ENCODE data around the gene ZMIZ1. TPM values are rescaled to one million over a fixed set of nuclear protein-coding genes. Genes with fewer than 3 reads are reported as not detected.

ZMIZ1 gene
- polyA plus RNA-seq, 2 of the 4 experiments (the other 2 are of a cell fraction), result 8.1 to 30.3 TPM

- TF ChIP-seq ESRRA (IDR thresholded peaks at IDR 0.05; ENCODE audit: borderline replicate concordance, low read length), result no peak
- no peak for TF ChIP-seq RARB (CRISPR knock-in tag; IDR thresholded peaks at IDR 0.05)
Measured at GRCh38 chr10:79065091-79065551, 3.6 kb upstream of the ZMIZ1 start (continued).

GRCh38 chr10:79065853-79066252 lies 2.9 kb upstream of the ZMIZ1 start:
- DNase-seq (ENCODE audit: low read depth in 1 of 2, low spot score in 1 of 2), result no peak
- Histone ChIP-seq H3K4me3 (no peak overlapping the region), H3K4me1 (peaks cover 11% of the 10 kb centered on the region), H3K4me2 (peak overlapping the region; percentile 98; the same call in 1 of the 3 replicates), H3K9me3 (no peaks in the 10 kb centered on the region), H3K27ac (peak overlapping the region in 1 of 2 experiments; percentile 98; a peak in 2 of 6 replicates)
- TF ChIP-seq ZNF302 (CRISPR knock-in tag; IDR thresholded peaks at IDR 0.05), result no peak
- TF ChIP-seq, protein P1, sequence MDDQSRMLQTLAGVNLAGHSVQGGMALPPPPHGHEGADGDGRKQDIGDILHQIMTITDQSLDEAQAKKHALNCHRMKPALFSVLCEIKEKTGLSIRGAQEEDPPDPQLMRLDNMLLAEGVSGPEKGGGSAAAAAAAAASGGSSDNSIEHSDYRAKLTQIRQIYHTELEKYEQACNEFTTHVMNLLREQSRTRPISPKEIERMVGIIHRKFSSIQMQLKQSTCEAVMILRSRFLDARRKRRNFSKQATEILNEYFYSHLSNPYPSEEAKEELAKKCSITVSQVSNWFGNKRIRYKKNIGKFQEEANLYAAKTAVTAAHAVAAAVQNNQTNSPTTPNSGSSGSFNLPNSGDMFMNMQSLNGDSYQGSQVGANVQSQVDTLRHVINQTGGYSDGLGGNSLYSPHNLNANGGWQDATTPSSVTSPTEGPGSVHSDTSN (IDR thresholded peaks at IDR 0.05), result no peak
- TF ChIP-seq FOSB (CRISPR knock-in tag; IDR thresholded peaks at IDR 0.05), result no peak
- no peak for TF ChIP-seq HMGXB4 (CRISPR knock-in tag; IDR thresholded peaks at IDR 0.05; ENCODE audit: borderline replicate concordance)
- TF ChIP-seq KDM5A (IDR thresholded peaks at IDR 0.05), result no peak
- no peak for TF ChIP-seq HOXB13 (CRISPR knock-in tag; IDR thresholded peaks at IDR 0.05; ENCODE audit: low read depth)
- TF ChIP-seq, protein P2, sequence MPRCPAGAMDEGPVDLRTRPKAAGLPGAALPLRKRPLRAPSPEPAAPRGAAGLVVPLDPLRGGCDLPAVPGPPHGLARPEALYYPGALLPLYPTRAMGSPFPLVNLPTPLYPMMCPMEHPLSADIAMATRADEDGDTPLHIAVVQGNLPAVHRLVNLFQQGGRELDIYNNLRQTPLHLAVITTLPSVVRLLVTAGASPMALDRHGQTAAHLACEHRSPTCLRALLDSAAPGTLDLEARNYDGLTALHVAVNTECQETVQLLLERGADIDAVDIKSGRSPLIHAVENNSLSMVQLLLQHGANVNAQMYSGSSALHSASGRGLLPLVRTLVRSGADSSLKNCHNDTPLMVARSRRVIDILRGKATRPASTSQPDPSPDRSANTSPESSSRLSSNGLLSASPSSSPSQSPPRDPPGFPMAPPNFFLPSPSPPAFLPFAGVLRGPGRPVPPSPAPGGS (IDR thresholded peaks at IDR 0.05), result no peak
- TF ChIP-seq PHF8 (IDR thresholded peaks at IDR 0.05; ENCODE audit: borderline replicate concordance, low read depth), result no peak
- ChIA-PET POLR2A (interaction anchor here (7.1 kb wide), 1 partner anchor 92 kb away, joined by 42 read pairs; no protein-coding TSS in a partner anchor), CTCF (interaction anchor here (0.7 to 34.5 kb wide), 20 partner anchors 10 to 1018 kb away, joined by 3 to 373 read pairs (median 4); no protein-coding TSS in a partner anchor)
- FAIRE-seq, result no peak
- WGBS (ENCODE audit: missing lambda C conversion rate), result 89% methylated on average over 2 of the region's 2 CpGs
- no peak for ATAC-seq

DNA sequence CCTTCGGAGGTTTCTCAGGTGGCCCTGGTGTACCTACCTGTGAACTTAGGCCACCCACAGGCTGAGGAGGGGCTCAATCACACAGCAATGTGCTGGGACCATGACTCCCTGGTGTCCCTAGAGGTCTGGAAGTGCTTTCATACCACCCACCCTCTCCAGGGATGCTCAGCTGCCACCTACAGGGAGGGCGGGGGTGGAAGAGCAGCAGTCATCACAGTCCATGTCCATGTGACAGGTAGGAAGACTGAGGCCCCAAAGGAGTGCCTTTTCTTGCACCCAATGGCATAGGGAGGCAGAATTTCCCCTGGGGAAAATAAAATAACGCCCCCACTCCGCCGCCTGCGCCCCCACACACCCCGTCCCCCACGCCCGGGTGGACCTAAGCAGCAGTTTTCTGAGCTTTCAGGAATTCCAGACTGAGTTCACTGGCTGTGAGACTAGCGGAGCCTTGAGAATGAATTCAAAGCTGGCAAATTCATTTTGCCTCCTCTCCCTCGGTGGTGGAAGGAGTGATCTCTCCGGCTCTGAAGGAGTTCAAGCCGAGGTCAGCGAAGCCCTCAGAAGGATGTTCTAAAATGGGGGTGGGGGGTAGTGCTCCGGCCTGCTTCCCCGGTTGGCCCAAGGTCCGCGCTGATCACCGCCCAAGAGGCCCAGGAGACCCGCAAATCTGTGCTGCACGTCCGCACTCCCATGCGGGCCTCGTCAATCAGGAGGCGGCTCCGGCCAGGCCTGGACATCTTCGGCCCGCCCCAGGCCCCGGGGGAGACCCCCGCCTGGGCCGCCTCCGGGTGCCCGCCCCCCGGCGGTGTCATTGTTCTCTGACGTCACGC lies 2.1 kb upstream of the ZMIZ1 start:
- peaks cover 15% of the 10 kb centered on the region for H3K4me1 ChIP-seq
- no peak for FAIRE-seq
- H3K4me2 ChIP-seq, result peak overlapping the region; percentile 98
- POLR2A ChIA-PET, result interaction anchor here (0.5 to 7.1 kb wide), 6 partner anchors 12 to 1020 kb away, joined by 3 to 42 read pairs (median 4); no protein-coding TSS in a partner anchor
- 7% methylated on average over 17 of the region's 37 CpGs for WGBS (ENCODE audit: missing lambda C conversion rate)
- H3K27ac ChIP-seq, result peak overlapping the region; percentile 91 to 98
- DNase-seq (ENCODE audit: low read depth in 1 of 2, low spot score in 1 of 2), result peak; percentile 76 to 92
- no peaks in the 10 kb centered on the region for H3K9me3 ChIP-seq
- CTCF ChIA-PET, result interaction anchor here (0.5 to 34.5 kb wide), 27 partner anchors 9 to 1019 kb away, joined by 3 to 373 read pairs (median 3); no protein-coding TSS in a partner anchor
- ATAC-seq, result peak; percentile 23 to 60; a peak in 5 of 6 replicates
- peak overlapping the region; percentile 96 for H3K4me3 ChIP-seq
- no peak for TF ChIP-seq GATA3 (IDR thresholded peaks at IDR 0.05; ENCODE audit: borderline replicate concordance)
- no peak for TF ChIP-seq EHMT2 (IDR thresholded peaks at IDR 0.05; ENCODE audit: low read depth)
- TF ChIP-seq FOSB (CRISPR knock-in tag; IDR thresholded peaks at IDR 0.05), result no peak
- TF ChIP-seq JUN (IDR thresholded peaks at IDR 0.05), result peak in 1 of 2 experiments; percentile 5; a peak in 1 of 5 replicates
- TF ChIP-seq HDAC2 (IDR thresholded peaks at IDR 0.05), result peak; percentile 69; the same call in 1 of the 2 replicates
- TF ChIP-seq FOXS1 (CRISPR knock-in tag; IDR thresholded peaks at IDR 0.05), result no peak
- TF ChIP-seq ZSCAN20 (CRISPR knock-in tag; IDR thresholded peaks at IDR 0.05), result no peak
- TF ChIP-seq, protein P3, sequence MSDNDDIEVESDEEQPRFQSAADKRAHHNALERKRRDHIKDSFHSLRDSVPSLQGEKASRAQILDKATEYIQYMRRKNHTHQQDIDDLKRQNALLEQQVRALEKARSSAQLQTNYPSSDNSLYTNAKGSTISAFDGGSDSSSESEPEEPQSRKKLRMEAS (IDR thresholded peaks at IDR 0.05), result peak; percentile 24; the same call in 1 of the 2 replicates
- no peak for TF ChIP-seq HOXB13 (CRISPR knock-in tag; IDR thresholded peaks at IDR 0.05; ENCODE audit: low read depth)
- TF ChIP-seq RNF2 (IDR thresholded peaks at IDR 0.05; ENCODE audit: borderline replicate concordance, low read depth), result 0 out of 2 replicates have a peak, but pooled peaks have one; percentile 16
- no peak for TF ChIP-seq HOXB5 (CRISPR knock-in tag; IDR thresholded peaks at IDR 0.05)
- TF ChIP-seq CBX2 (IDR thresholded peaks at IDR 0.05; ENCODE audit: borderline replicate concordance, low read depth), result no peak
- no peak for TF ChIP-seq ZFP36 (IDR thresholded peaks at IDR 0.05; ENCODE audit: borderline replicate concordance, partially characterized antibody)
- no peak for TF ChIP-seq TP53 (CRISPR knock-in tag; IDR thresholded peaks at IDR 0.05)
- TF ChIP-seq, protein P4, sequence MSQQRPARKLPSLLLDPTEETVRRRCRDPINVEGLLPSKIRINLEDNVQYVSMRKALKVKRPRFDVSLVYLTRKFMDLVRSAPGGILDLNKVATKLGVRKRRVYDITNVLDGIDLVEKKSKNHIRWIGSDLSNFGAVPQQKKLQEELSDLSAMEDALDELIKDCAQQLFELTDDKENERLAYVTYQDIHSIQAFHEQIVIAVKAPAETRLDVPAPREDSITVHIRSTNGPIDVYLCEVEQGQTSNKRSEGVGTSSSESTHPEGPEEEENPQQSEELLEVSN (IDR thresholded peaks at IDR 0.05; ENCODE audit: borderline replicate concordance, low read depth), result no peak
- no peak for TF ChIP-seq HOXA7 (CRISPR knock-in tag; IDR thresholded peaks at IDR 0.05)
- no peak for TF ChIP-seq RFX5 (IDR thresholded peaks at IDR 0.05)
- TF ChIP-seq NR3C1 (IDR thresholded peaks at IDR 0.05), result no peak
- no peak for TF ChIP-seq NFE2L2 (conservative IDR thresholded peaks at IDR 0.05; ENCODE audit: low read length)
- no peak for TF ChIP-seq MAZ (IDR thresholded peaks at IDR 0.05; ENCODE audit: borderline replicate concordance, low read depth, low read length)
- no peak for TF ChIP-seq JUNB (IDR thresholded peaks at IDR 0.05)
- TF ChIP-seq SREBF2 (IDR thresholded peaks at IDR 0.05), result no peak
